ENCODE measurements around the gene SNCAIP. TPM values are rescaled to one million over a fixed set of nuclear protein-coding genes. Genes with fewer than 3 reads are reported as not detected.

SNCAIP gene
- total RNA-seq, 1 donor from 2014 or later: 1.4 TPM

- H3K27me3 ChIP-seq (ENCODE audit: low read depth): no peaks in the 10 kb centered on the region
- intact Hi-C loops (cut with micrococcal nuclease): loop anchor here (5.0 kb wide), 1 partner anchor 222 kb away; no protein-coding TSS in a partner anchor
- no peaks in the 10 kb centered on the region for H3K4me1 ChIP-seq
- H3K9me3 ChIP-seq (replicated peaks): no peaks in the 10 kb centered on the region
- H3K4me3 ChIP-seq: no peak overlapping the region
- TF ChIP-seq CTCF (IDR thresholded peaks at IDR 0.05; ENCODE audit: borderline replicate concordance): no peak
- H3K36me3 ChIP-seq: no peaks in the 10 kb centered on the region
- no peak for DNase-seq
- H3K27ac ChIP-seq (replicated peaks): no peak overlapping the region
These were observed 107.3 kb downstream of the SNCAIP start for GRCh38 chr5:122419142-122419894.

DNA sequence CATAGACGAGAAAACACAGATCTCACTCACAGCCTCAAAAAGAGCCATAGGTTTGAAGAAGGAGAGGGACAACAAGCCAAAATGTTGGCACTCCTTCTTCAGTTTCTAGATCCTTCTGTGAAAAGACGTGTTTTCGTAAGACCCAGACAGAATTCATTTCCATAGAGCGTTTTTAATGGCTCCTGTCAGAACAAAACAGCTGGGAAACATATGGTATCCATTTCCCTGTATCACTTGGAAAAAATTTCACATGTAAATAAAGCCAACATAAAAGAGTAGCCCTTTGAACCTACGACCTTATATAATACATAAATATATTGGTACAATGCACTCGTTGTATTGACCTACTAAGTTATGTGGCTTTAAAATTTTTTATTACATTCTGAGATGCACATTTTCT is 108.1 kb downstream of the SNCAIP start:
- Histone ChIP-seq H3K36me3 (no peaks in the 10 kb centered on the region), H3K9me3 (replicated peaks) (no peaks in the 10 kb centered on the region), H3K27ac (replicated peaks) (no peak overlapping the region), H3K4me3 (no peak overlapping the region), H3K27me3 (ENCODE audit: low read depth) (no peaks in the 10 kb centered on the region), H3K4me1 (no peaks in the 10 kb centered on the region)
- intact Hi-C loops (cut with micrococcal nuclease): no loop called here
- no peak for TF ChIP-seq CTCF (IDR thresholded peaks at IDR 0.05; ENCODE audit: borderline replicate concordance)
- DNase-seq: no peak

- Histone ChIP-seq H3K4me1 (no peaks in the 10 kb centered on the region), H3K36me3 (no peaks in the 10 kb centered on the region), H3K9me3 (replicated peaks) (no peaks in the 10 kb centered on the region), H3K4me3 (no peak overlapping the region), H3K27me3 (ENCODE audit: low read depth) (no peaks in the 10 kb centered on the region), H3K27ac (replicated peaks) (no peak overlapping the region)
- no peak for DNase-seq
- TF ChIP-seq CTCF (IDR thresholded peaks at IDR 0.05; ENCODE audit: borderline replicate concordance): no peak
- intact Hi-C loops (cut with micrococcal nuclease): no loop called here
These were observed 108.7 kb downstream of the SNCAIP start for GRCh38 chr5:122420537-122421236.

GRCh38 chr5:122421374-122422079 is 109.5 kb downstream of the SNCAIP start:
- no peak overlapping the region for H3K27ac ChIP-seq (replicated peaks)
- no peaks in the 10 kb centered on the region for H3K36me3 ChIP-seq
- H3K4me1 ChIP-seq: no peaks in the 10 kb centered on the region
- H3K4me3 ChIP-seq: no peak overlapping the region
- no peaks in the 10 kb centered on the region for H3K27me3 ChIP-seq (ENCODE audit: low read depth)
- TF ChIP-seq CTCF (IDR thresholded peaks at IDR 0.05; ENCODE audit: borderline replicate concordance): no peak
- no peak for DNase-seq
- intact Hi-C loops (cut with micrococcal nuclease): no loop called here
- H3K9me3 ChIP-seq (replicated peaks): no peaks in the 10 kb centered on the region

GRCh38 chr5:122423221-122423620 is 111.2 kb downstream of the SNCAIP start:
- no peak for TF ChIP-seq CTCF (IDR thresholded peaks at IDR 0.05; ENCODE audit: borderline replicate concordance)
- Histone ChIP-seq H3K4me1 (no peaks in the 10 kb centered on the region), H3K27ac (replicated peaks) (no peak overlapping the region), H3K27me3 (ENCODE audit: low read depth) (no peaks in the 10 kb centered on the region), H3K36me3 (no peaks in the 10 kb centered on the region), H3K4me3 (no peak overlapping the region), H3K9me3 (replicated peaks) (no peaks in the 10 kb centered on the region)
- intact Hi-C loops (cut with micrococcal nuclease): no loop called here
- no peak for DNase-seq
